Measurements from ENCODE around the gene PSMC5. TPM values are rescaled to one million over a fixed set of nuclear protein-coding genes. Genes with fewer than 3 reads are reported as not detected.
"Not testable (repeated sequence)": the region's sequence is repeated elsewhere in the genome, so short reads cannot be mapped to it uniquely, and the experiment has no call there.

The PSMC5 gene
- 100 to 1,000 TPM; 178 to 187 TPM for total RNA-seq

DNA sequence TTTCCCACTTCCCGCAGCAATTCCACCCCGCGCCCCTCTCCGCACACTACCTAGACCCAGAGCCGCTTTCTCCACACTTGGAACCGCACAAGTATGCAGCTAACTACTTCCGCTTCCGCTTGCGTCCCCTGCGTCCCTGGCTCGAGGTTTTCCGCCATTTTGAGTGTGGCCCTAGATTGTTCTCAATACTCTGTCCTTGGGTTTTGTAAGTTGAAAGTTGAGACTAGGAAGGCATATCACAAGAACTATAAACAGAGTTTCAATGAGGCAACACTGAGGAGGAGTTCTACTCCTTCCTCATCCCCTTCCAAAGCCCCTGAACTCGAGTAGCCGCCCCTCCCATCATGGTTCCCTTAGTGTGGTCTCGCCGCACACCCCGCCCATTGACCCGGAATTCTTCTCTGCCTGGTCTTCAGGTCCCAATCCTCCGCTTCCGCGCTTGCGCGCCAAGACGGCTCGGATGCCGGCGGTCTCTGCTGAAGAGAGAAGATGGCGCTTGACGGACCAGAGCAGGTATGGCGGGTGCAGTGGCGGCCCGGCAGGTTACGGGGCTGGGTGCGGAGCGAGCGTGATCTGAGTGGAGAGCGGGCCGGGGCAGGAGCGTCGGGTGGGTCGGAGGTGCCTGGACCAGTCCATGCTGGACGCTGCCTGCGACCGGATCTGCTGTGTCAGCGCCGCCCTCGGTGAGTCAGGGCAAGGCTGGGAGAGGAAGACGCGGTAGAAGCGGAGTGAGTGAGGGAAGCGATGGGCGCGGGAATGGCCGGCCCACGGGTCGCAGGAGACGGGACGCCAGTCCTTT is at the start of gene PSMC5, which contains the start of gene FTSJ3:
PSMC5 (plus strand) TSS at position 430 of the 799 bp plus-strand sequence; CDS start at position 490, 60 bp downstream.
FTSJ3 (minus strand) TSS at position 662 of the 799 bp plus-strand sequence. CDS start 761 bp downstream, outside the sequence.
- Mint-ChIP-seq H3K9me3 (no peaks in the 10 kb centered on the region), H3K27me3 (no peaks in the 10 kb centered on the region), H3K36me3 (peaks cover 68% of the 10 kb centered on the region), H3K4me1 (peaks cover 76% of the 10 kb centered on the region), H3K4me3 (peak within 1 kb of the TSS; percentile 96), H3K27ac (peak within 1 kb of the TSS; percentile 99)
- peak; percentile 94 for DNase-seq

DNA sequence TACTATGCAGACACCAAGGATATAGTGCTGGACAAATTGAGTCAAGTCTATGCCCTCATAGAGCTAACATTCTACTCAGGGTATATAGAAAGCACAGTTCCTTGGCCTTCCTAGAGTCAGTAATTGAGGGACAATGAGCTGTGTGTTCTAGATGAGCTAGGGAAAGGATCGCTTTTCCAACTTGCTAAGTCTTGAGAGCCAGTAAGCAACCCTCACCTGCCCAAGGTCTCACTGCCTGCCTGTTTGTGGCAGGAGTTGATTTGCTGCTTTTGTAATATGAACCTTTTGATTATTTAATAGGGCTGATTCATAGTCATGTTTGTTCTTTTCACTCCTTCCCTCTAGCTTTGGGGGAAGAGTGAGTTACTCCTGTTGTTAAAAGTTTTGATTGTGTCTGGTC is 46.7 kb upstream of the PSMC5 start:
- no peak for DNase-seq
- H3K27ac Mint-ChIP-seq = no peak overlapping the region
- no peak overlapping the region for H3K4me3 Mint-ChIP-seq
- peaks cover 28% of the 10 kb centered on the region for H3K36me3 Mint-ChIP-seq
- H3K9me3 Mint-ChIP-seq = no peaks in the 10 kb centered on the region
- H3K27me3 Mint-ChIP-seq = no peaks in the 10 kb centered on the region
- peaks cover 60% of the 10 kb centered on the region for H3K4me1 Mint-ChIP-seq

GRCh38 chr17:63780928-63781327 is 46.3 kb upstream of the PSMC5 start:
- peaks cover 60% of the 10 kb centered on the region for H3K4me1 Mint-ChIP-seq
- no peak for DNase-seq
- no peak overlapping the region for H3K27ac Mint-ChIP-seq
- peaks cover 27% of the 10 kb centered on the region for H3K36me3 Mint-ChIP-seq
- H3K27me3 Mint-ChIP-seq = no peaks in the 10 kb centered on the region
- no peak overlapping the region for H3K4me3 Mint-ChIP-seq
- no peaks in the 10 kb centered on the region for H3K9me3 Mint-ChIP-seq

GRCh38 chr17:63783522-63783921 is 43.7 kb upstream of the PSMC5 start:
- Mint-ChIP-seq H3K4me3 (no peak overlapping the region), H3K27me3 (no peaks in the 10 kb centered on the region)

DNA sequence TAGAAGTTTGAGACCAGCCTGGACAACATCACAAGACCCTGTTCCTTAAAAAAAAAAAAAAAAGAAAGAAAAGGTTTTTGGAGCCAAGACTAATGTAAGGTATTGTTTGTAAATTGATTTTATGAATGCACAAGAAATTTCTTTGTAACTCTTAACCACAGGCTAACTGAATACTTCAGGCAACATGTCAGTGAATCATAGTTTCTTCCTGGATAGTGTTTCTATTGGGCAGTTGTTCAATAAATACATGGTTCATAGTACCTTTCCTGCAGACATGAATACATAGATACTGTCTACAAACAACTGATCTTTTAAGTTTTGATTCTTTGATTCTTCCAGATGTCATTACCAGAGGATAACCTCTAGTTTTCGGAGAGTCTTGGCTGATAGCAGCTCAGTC is 41.7 kb upstream of the PSMC5 start:
- no peak for DNase-seq
- Mint-ChIP-seq H3K9me3 (no peaks in the 10 kb centered on the region), H3K4me1 (peaks cover 30% of the 10 kb centered on the region), H3K27ac (no peak overlapping the region), H3K36me3 (peaks cover 9% of the 10 kb centered on the region), H3K4me3 (no peak overlapping the region), H3K27me3 (no peaks in the 10 kb centered on the region)

More at GRCh38 chr17:63783522-63783921, 43.7 kb upstream of the PSMC5 start:
- Mint-ChIP-seq H3K27ac (peak overlapping the region; percentile 60), H3K9me3 (no peaks in the 10 kb centered on the region), H3K4me1 (peaks cover 44% of the 10 kb centered on the region), H3K36me3 (peaks cover 15% of the 10 kb centered on the region)
- no peak for DNase-seq

- Mint-ChIP-seq H3K36me3 (peaks cover 7% of the 10 kb centered on the region), H3K27me3 (no peaks in the 10 kb centered on the region), H3K27ac (no peak overlapping the region), H3K9me3 (no peaks in the 10 kb centered on the region), H3K4me1 (peaks cover 25% of the 10 kb centered on the region), H3K4me3 (no peak overlapping the region)
- no peak for DNase-seq
Observed at GRCh38 chr17:63786117-63786516, 41.1 kb upstream of the PSMC5 start.

- Mint-ChIP-seq H3K4me3 (no peak overlapping the region), H3K36me3 (peaks cover 7% of the 10 kb centered on the region), H3K4me1 (peaks cover 22% of the 10 kb centered on the region), H3K27me3 (no peaks in the 10 kb centered on the region), H3K9me3 (no peaks in the 10 kb centered on the region), H3K27ac (no peak overlapping the region)
- no peak for DNase-seq
Observed at GRCh38 chr17:63786971-63787711, 40.1 kb upstream of the PSMC5 start.

DNA sequence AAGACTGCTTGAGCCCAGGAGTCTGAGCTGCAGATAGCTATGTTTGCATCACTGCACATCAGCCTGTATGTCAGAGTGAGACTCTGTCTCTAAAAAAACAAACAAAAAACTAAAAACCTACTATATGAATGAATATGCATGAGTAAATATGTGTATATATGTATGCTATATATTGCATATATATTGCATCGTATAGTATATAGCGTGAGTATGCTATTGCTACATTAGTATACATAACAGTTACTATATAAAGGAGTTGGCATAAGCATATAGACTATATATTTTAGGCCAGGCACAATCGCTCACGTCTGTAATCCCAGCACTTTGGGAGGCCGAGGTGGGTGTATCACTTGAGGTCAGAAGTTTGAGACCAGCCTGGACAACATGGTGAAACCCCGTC is 37.2 kb upstream of the PSMC5 start:
- DNase-seq = no peak
- Mint-ChIP-seq H3K4me1 (peaks cover 3% of the 10 kb centered on the region), H3K27me3 (no peaks in the 10 kb centered on the region), H3K27ac (no peak overlapping the region), H3K4me3 (no peak overlapping the region), H3K36me3 (peaks cover 20% of the 10 kb centered on the region), H3K9me3 (no peaks in the 10 kb centered on the region)

DNA sequence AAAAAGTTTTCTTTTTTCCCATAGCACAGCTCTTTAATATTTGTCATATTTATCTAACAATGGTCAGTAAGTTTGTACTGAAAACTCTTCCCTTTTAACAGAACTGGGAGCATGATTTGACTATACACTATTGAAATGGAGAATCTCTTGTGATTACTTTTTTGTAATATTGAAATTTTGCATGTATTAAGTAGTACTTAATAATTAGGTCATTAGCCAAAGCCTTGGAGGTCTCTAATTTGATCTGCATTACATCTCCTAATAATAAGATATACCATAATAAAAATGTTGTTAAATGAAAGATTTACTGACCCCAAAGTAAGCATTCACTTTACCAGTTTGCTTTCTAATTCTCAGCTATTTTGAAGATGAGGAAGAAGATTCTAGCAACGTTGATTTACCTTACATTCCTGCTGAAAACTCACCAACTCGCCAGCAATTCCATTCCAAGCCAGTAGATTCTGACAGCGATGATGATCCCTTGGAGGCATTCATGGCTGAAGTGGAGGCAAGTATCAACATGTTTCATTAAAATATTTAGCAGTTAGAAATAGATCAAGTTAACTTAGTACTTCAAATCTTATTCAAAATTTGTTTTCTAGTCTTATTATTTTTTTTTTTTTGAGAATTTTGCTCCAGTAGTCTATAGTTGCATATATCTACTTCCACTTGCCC is 35.0 kb upstream of the PSMC5 start:
- Mint-ChIP-seq H3K36me3 (peaks cover 20% of the 10 kb centered on the region), H3K27ac (no peak overlapping the region), H3K27me3 (no peaks in the 10 kb centered on the region), H3K9me3 (no peaks in the 10 kb centered on the region), H3K4me3 (no peak overlapping the region), H3K4me1 (no peaks in the 10 kb centered on the region)
- no peak for DNase-seq

DNA sequence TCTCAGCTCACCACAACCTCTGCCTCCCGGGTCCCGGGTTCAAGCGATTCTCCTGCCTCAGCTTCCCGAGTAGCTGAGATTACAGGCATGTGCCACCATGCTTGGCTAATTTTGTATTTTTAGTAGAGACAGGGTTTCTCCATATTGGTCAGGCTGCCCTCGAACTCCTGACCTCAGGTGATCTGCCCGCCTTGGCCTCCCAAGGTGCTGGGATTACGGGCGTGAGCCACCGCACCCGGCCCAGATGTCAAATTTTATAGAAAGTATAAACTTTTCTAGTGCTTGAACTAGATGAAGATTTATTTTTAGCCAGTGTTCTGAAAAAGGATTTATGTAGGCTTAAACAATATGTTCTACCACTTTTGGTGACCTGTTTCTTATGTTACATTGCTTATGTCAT is 30.9 kb upstream of the PSMC5 start:
- H3K36me3 Mint-ChIP-seq = peaks cover 20% of the 10 kb centered on the region
- not testable (repeated sequence) for H3K4me3 Mint-ChIP-seq, H3K9me3 Mint-ChIP-seq, H3K4me1 Mint-ChIP-seq, H3K27me3 Mint-ChIP-seq, DNase-seq, H3K27ac Mint-ChIP-seq

DNA sequence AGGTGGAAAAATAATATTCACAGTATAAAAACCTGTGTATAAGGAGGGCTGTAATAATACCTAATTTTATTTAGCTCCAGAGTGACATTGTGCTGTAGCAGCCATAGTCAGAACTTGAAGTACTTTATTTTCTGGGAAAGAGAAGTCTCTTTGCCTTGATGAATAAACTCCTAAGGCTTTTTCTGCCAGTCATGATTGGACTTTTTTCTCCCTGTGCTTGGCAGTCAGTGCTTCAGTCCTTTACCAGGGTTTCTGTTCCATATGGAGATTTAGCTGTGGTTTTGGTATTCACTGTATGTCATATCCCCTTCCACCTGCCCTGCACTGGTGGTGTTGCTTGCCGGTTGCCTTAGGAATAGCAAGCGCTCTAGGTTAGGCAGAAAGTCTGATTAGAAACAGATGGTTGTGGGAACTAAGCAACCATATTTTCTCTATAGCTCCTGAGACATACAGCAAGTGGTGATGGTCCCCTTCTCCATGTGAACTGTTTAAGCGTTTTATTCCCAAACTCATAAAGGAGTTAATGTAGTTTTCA is 28.6 kb upstream of the PSMC5 start:
- Mint-ChIP-seq H3K9me3 (no peaks in the 10 kb centered on the region), H3K27me3 (no peaks in the 10 kb centered on the region), H3K27ac (no peak overlapping the region), H3K4me1 (peaks cover 2% of the 10 kb centered on the region), H3K36me3 (peaks cover 21% of the 10 kb centered on the region), H3K4me3 (no peak overlapping the region)
- DNase-seq = no peak

- Mint-ChIP-seq H3K36me3 (peaks cover 18% of the 10 kb centered on the region), H3K27ac (no peak overlapping the region), H3K4me1 (peaks cover 2% of the 10 kb centered on the region), H3K27me3 (no peaks in the 10 kb centered on the region), H3K4me3 (no peak overlapping the region), H3K9me3 (no peaks in the 10 kb centered on the region)
- no peak for DNase-seq
Observed at GRCh38 chr17:63800783-63801182, 26.4 kb upstream of the PSMC5 start.

DNA sequence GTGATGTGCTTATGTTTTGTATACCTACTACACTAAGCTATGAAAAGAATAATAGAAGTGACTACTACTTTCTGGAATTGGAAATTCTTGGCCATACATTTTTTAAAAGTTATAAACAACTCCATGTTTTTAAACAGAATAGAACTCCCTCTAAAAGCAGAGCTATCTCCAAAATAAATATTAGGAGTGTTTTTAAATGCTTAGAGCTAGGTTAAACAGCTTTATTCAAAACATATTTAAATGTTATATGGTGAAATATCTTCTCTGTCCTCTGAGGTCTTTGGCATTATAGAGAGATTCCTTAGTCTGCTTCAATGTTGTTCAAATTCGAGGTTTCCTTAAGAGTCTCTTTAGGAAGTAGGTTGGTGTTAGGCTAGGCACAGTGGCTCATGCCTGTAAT is 22.9 kb upstream of the PSMC5 start:
- Mint-ChIP-seq H3K27me3 (no peaks in the 10 kb centered on the region), H3K9me3 (no peaks in the 10 kb centered on the region), H3K36me3 (peaks cover 30% of the 10 kb centered on the region), H3K27ac (peak overlapping the region; percentile 39), H3K4me1 (peaks cover 11% of the 10 kb centered on the region), H3K4me3 (no peak overlapping the region)
- DNase-seq = no peak

GRCh38 chr17:63805591-63805990 is 21.6 kb upstream of the PSMC5 start:
- no peak for DNase-seq
- Mint-ChIP-seq H3K4me1 (peaks cover 14% of the 10 kb centered on the region), H3K4me3 (no peak overlapping the region), H3K9me3 (no peaks in the 10 kb centered on the region), H3K27me3 (no peaks in the 10 kb centered on the region), H3K36me3 (peaks cover 28% of the 10 kb centered on the region), H3K27ac (peak overlapping the region; percentile 1)

- H3K27me3 Mint-ChIP-seq = no peaks in the 10 kb centered on the region
- peak overlapping the region; percentile 55 for H3K27ac Mint-ChIP-seq
- H3K9me3 Mint-ChIP-seq = no peaks in the 10 kb centered on the region
- no peak for DNase-seq
- peaks cover 14% of the 10 kb centered on the region for H3K4me1 Mint-ChIP-seq
- peaks cover 30% of the 10 kb centered on the region for H3K36me3 Mint-ChIP-seq
- H3K4me3 Mint-ChIP-seq = no peak overlapping the region
Observed at GRCh38 chr17:63809970-63810369, 17.3 kb upstream of the PSMC5 start.

Data from activated naive CD8-positive, alpha-beta T cell treated with anti-CD3 and anti-CD28 coated beads for 36 hours (primary cell).